SKM-1 treated with dmso at 0.1 percent for 144 hours (cell line): ENCODE results near the gene PGM2L1.
A peak's percentile ranks its signal among the peaks of the same experiment; 100 is the strongest.

Experiments
- DNase-seq: peaks from one replicate; lab custom pipeline; 2025; ENCODE audit not compliant: unreplicated experiment; lab: John Stamatoyannopoulos, UW

Gene PGM2L1

GRCh38 chr11:74307434-74307833, 90.8 kb downstream of the PGM2L1 start:
- no peak for DNase-seq

GRCh38 chr11:74306435-74307175, 91.6 kb downstream of the PGM2L1 start:
- peak; percentile 42 for DNase-seq

- no peak for DNase-seq
These were observed 99.2 kb downstream of the PGM2L1 start for GRCh38 chr11:74299015-74299414.

GRCh38 chr11:74297484-74297883, 100.7 kb downstream of the PGM2L1 start:
- DNase-seq = no peak

- DNase-seq = no peak
These were observed 109.3 kb downstream of the PGM2L1 start for GRCh38 chr11:74288911-74289310.

GRCh38 chr11:74288161-74288560, 110.1 kb downstream of the PGM2L1 start:
- DNase-seq = no peak

GRCh38 chr11:74284466-74284865, 113.8 kb downstream of the PGM2L1 start:
- no peak for DNase-seq

- no peak for DNase-seq
These were observed 114.6 kb downstream of the PGM2L1 start for GRCh38 chr11:74283580-74284180.

- DNase-seq = no peak
These were observed 115.3 kb downstream of the PGM2L1 start for GRCh38 chr11:74282914-74283371.

GRCh38 chr11:74282421-74282820, 115.8 kb downstream of the PGM2L1 start:
- no peak for DNase-seq

- no peak for DNase-seq
These were observed 117.7 kb downstream of the PGM2L1 start for GRCh38 chr11:74280494-74280893.
